B cell (primary cell): ENCODE results near the gene ADSS1. TPM values are rescaled to one million over a fixed set of nuclear protein-coding genes. Genes with fewer than 3 reads are reported as not detected.

Experiments used
- ATAC-seq: fragments of 200-7000 bp; cut with Tn5 transposase; one replicate; pipeline ENCODE4 v1.10.0; 2021; ENCODE audit warnings: low read depth, mild to moderate bottlenecking, moderate number of reproducible peaks, moderate library complexity
- CTCF ChIA-PET: fragments of 350-600 bp; sonication (Branson Sonifier 250); formaldehyde crosslinking; loops from one replicate; lab custom pipeline; 2021; ENCODE audit warnings: antibody characterized with exemption, inconsistent platforms; lab: Charles Lee
- POLR2A ChIA-PET: fragments of 350-600 bp; sonication (Branson Sonifier 250); formaldehyde crosslinking; loops from one replicate; lab custom pipeline; 2021; ENCODE audit warnings: antibody characterized with exemption; lab: Charles Lee
- DNase-seq: peaks from one replicate; pipeline ENCODE4 v3.0.0; 2013
- H2AFZ ChIP-seq: 2 replicates; pipeline ENCODE4 v1.6.1; 2012; ENCODE audit warnings: mild to moderate bottlenecking, low read depth, low read length; ENCODE audit not compliant: insufficient read depth, poor library complexity, severe bottlenecking
- H3K27ac ChIP-seq, 2 donors: 1 replicate in 1 of 2; 2 replicates in 1 of 2; pipeline ENCODE4 v1.5.1; 2012 to 2013; ENCODE audit warnings: low read length in 2 of 2, mild to moderate bottlenecking in 2 of 2, moderate library complexity in 1 of 2
- H3K27me3 ChIP-seq, 4 experiments: fragments of 200-600 bp in 1 of 4; sonication (generic) in 1 of 4; replicated peaks in 1 of 4; 1 replicate in 2 of 4; 2 replicates in 2 of 4; pipeline versions ENCODE4 v1.6.1 to v1.7.0; 2013 to 2016; ENCODE audit warnings: low read length in 3 of 4, mild to moderate bottlenecking in 2 of 4, mixed read lengths in 1 of 4, moderate library complexity in 1 of 4; ENCODE audit not compliant: insufficient read depth in 4 of 4, control insufficient read depth in 3 of 4; ENCODE audit errors: control extremely low read depth in 1 of 4
- H3K36me3 ChIP-seq, 2 experiments: replicated peaks in 1 of 2; 1 replicate in 1 of 2; 2 replicates in 1 of 2; pipeline versions ENCODE4 v1.6.1 to v1.7.1; 2013; ENCODE audit warnings: low read length in 1 of 2; ENCODE audit not compliant: insufficient read depth in 2 of 2, control insufficient read depth in 1 of 2; ENCODE audit errors: control extremely low read depth in 1 of 2, extremely low read depth in 1 of 2
- H3K4me1 ChIP-seq, 2 donors: fragments of 200-600 bp in 1 of 2; sonication (generic) in 1 of 2; 1 replicate in 1 of 2; 2 replicates in 1 of 2; pipeline versions ENCODE4 v1.5.1 to v1.6.1; 2013 to 2017; ENCODE audit warnings: low read length in 2 of 2; ENCODE audit not compliant: control insufficient read depth in 2 of 2, insufficient read depth in 2 of 2
- H3K4me2 ChIP-seq: replicated peaks from 2 replicates; pipeline ENCODE3; 2012; ENCODE audit warnings: mild to moderate bottlenecking, low read depth, low read length; ENCODE audit not compliant: poor library complexity, severe bottlenecking
- H3K4me3 ChIP-seq, 5 experiments: fragments of 200-600 bp in 1 of 5; sonication (generic) in 1 of 5; 1 replicate in 3 of 5; 2 replicates in 2 of 5; pipeline versions ENCODE4 v1.5.1 to v1.7.0; 2011 to 2016; ENCODE audit warnings: low read length in 4 of 5, mild to moderate bottlenecking in 4 of 5, low read depth in 2 of 5, control low read depth in 1 of 5, moderate library complexity in 1 of 5; ENCODE audit not compliant: insufficient read depth in 1 of 5; ENCODE audit errors: control extremely low read depth in 1 of 5, extremely low read depth in 1 of 5
- H3K79me2 ChIP-seq: fragments of 200-600 bp; sonication (generic); one replicate; pipeline ENCODE4 v1.6.0; 2016; ENCODE audit warnings: low read length; ENCODE audit not compliant: control insufficient read depth, insufficient read depth
- H3K9ac ChIP-seq: fragments of 200-600 bp; sonication (generic); 2 replicates; pipeline ENCODE4 v1.6.1; 2017; ENCODE audit warnings: mild to moderate bottlenecking, low read length, moderate library complexity
- H3K9me3 ChIP-seq, 3 donors: one replicate each; pipeline versions ENCODE4 v1.6.1 to v1.7.1; 2013; ENCODE audit warnings: low read length in 2 of 3; ENCODE audit not compliant: control insufficient read depth in 2 of 3, insufficient read depth in 1 of 3; ENCODE audit errors: control extremely low read depth in 1 of 3
- H4K20me1 ChIP-seq: 2 replicates; pipeline ENCODE4 v1.6.0; 2012; ENCODE audit warnings: mild to moderate bottlenecking, low read length; ENCODE audit not compliant: insufficient read depth, control insufficient read depth, poor library complexity, severe bottlenecking
- H3K27ac Mint-ChIP-seq: one replicate; pipeline ENCODE4 v1.8.0; 2021; ENCODE audit warnings: mixed read lengths
- H3K27me3 Mint-ChIP-seq: one replicate; pipeline ENCODE4 v1.8.0; 2021; ENCODE audit warnings: mixed read lengths
- H3K4me1 Mint-ChIP-seq: one replicate; pipeline ENCODE4 v1.8.0; 2021; ENCODE audit warnings: mixed read lengths
- H3K4me3 Mint-ChIP-seq: one replicate; pipeline ENCODE4 v1.8.0; 2021; ENCODE audit warnings: mixed read lengths
- H3K9me3 Mint-ChIP-seq: one replicate; pipeline ENCODE4 v1.8.0; 2022; ENCODE audit warnings: mixed read lengths; ENCODE audit not compliant: insufficient read depth
- EZH2 ChIP-seq: IDR thresholded peaks from 2 replicates; pipeline ENCODE4 v1.6.1; 2012; ENCODE audit warnings: borderline replicate concordance, low read depth, mild to moderate bottlenecking, moderate library complexity, low read length; ENCODE audit not compliant: insufficient read depth, poor library complexity, severe bottlenecking
- whole genome bisulfite sequencing: methylation state at CpG from one replicate; pipeline ENCODE4 v1.1.5; 2013; ENCODE audit warnings: missing lambda C conversion rate; ENCODE audit not compliant: insufficient coverage; 5-methylcytosine and 5-hydroxymethylcytosine counted together
- intact Hi-C: fragments of 100-400 bp; cut with micrococcal nuclease; formaldehyde crosslinking; loops from one replicate; pipeline ENCODE4 v1.10.0; 2022
- polyA plus RNA-seq: library from polyadenylated mRNA; depleted of rRNA; stranded (reverse); fragments of >200 nt; gene quantifications from 2 replicates; pipeline ENCODE4 v1.2.3, GENCODE V29; 2012
- total RNA-seq, 2 donors: library from RNA; stranded (reverse); fragments of 120-200 nt in 1 of 2; gene quantifications; 1 replicate in 1 of 2; 2 replicates in 1 of 2; pipeline versions ENCODE4 v1.2.3 to v1.2.4, GENCODE V29; 2013 to 2022
- TF ChIP-seq, protein P1 (sequence below): fragments of 200-600 bp; IDR thresholded peaks from one replicate; pipeline ENCODE4 v1.8.0; 2022; ENCODE audit warnings: antibody characterized with exemption, mild to moderate bottlenecking

Gene ADSS1
- total and polyA plus RNA-seq, 2 donors (not counting 1 experiment from before 2014, with no cell fraction given) = 0.33 to 1.7 TPM

DNA sequence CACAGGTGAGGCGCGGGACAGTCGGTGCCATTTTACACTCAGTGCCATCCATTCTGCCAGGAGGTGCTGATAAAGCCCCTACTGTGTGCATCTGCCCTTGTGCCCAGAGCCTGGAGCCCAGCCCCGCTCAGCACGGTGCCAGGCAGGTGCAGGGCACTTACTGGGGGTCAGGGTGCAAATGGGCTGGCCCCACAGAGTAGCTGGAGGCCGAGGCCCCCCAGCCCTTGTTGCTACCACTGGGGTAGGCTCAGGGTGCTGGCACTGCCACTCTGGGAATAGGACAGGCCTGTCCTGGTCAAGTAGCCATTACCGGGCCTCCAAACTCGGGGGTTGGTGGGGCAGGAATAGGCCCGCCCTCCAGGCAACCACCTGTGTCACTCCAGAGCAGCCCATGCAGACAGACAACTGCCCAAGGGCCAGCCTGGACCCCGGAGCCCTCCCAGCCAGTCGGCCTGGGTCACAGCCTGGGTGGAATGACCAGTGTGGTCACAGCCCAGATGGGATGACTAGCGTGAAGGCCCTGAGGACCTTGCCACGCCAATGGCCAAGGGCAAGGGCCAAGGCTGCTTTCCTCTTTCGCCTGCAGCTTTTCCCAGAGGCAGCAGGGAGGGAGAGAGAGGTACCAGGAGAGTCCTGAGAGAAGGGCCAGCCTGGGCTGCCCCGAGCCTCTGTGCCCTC lies 31.6 kb upstream of the ADSS1 start:
- H3K27ac Mint-ChIP-seq = peak overlapping the region; percentile 82
- Histone ChIP-seq H3K27ac (no peak overlapping the region), H3K4me1 (peaks cover 37 to 80% of the 10 kb centered on the region in 2 donors), H3K4me2 (peak overlapping the region; percentile 87), H3K36me3 (peaks cover 0 to 14% of the 10 kb centered on the region in 2 experiments), H3K4me3 (no peak overlapping the region), H2AFZ (no peak overlapping the region), H4K20me1 (peaks cover 73% of the 10 kb centered on the region), H3K9me3 (no peaks in the 10 kb centered on the region), H3K27me3 (no peaks in the 10 kb centered on the region), H3K79me2 (peaks cover 73% of the 10 kb centered on the region), H3K9ac (no peak overlapping the region)
- POLR2A ChIA-PET = no interaction called here
- H3K4me3 Mint-ChIP-seq = no peak overlapping the region
- no peak for TF ChIP-seq EZH2
- TF ChIP-seq, protein P1, sequence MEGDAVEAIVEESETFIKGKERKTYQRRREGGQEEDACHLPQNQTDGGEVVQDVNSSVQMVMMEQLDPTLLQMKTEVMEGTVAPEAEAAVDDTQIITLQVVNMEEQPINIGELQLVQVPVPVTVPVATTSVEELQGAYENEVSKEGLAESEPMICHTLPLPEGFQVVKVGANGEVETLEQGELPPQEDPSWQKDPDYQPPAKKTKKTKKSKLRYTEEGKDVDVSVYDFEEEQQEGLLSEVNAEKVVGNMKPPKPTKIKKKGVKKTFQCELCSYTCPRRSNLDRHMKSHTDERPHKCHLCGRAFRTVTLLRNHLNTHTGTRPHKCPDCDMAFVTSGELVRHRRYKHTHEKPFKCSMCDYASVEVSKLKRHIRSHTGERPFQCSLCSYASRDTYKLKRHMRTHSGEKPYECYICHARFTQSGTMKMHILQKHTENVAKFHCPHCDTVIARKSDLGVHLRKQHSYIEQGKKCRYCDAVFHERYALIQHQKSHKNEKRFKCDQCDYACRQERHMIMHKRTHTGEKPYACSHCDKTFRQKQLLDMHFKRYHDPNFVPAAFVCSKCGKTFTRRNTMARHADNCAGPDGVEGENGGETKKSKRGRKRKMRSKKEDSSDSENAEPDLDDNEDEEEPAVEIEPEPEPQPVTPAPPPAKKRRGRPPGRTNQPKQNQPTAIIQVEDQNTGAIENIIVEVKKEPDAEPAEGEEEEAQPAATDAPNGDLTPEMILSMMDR = no peak
- 95% methylated on average over 13 of the region's 15 CpGs for WGBS
- H3K9me3 Mint-ChIP-seq = no peaks in the 10 kb centered on the region
- CTCF ChIA-PET = interaction anchor here (1.7 kb wide), 1 partner anchor 53 kb away, joined by 8 read pairs; no protein-coding TSS in a partner anchor
- peaks cover 55% of the 10 kb centered on the region for H3K4me1 Mint-ChIP-seq
- no peaks in the 10 kb centered on the region for H3K27me3 Mint-ChIP-seq
- DNase-seq = no peak
- no peak for ATAC-seq
- intact Hi-C loops = no loop called here

DNA sequence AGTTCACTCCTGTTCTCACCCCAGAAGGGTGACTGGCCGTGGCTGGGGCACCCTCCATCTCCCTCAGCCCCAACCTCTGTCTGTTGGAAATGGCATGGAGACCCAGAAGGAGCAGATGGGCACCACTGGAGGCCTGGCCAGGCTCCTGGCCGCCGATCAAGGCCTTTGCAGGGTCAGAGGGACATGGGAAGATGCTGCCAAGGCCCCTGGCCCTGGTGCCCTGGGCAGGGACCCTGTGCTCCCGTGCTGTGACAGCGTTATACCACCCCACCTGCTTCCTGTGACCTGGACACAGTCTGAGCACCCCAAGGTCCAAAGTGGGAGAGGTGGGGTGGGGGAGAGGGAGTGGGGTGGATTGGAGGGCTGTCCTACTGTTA lies 31.1 kb upstream of the ADSS1 start:
- DNase-seq (no peak), ATAC-seq (no peak)
- Histone ChIP-seq H3K9me3 (no peaks in the 10 kb centered on the region), H2AFZ (no peak overlapping the region), H3K79me2 (peaks cover 77% of the 10 kb centered on the region), H3K27me3 (no peaks in the 10 kb centered on the region), H4K20me1 (peaks cover 78% of the 10 kb centered on the region), H3K9ac (no peak overlapping the region), H3K27ac (no peak overlapping the region), H3K4me3 (no peak overlapping the region), H3K4me1 (peaks cover 32 to 75% of the 10 kb centered on the region in 2 donors), H3K36me3 (peaks cover 0 to 14% of the 10 kb centered on the region in 2 experiments), H3K4me2 (no peak overlapping the region)
- WGBS = 95% methylated on average over 4 of the region's 5 CpGs
- intact Hi-C loops = no loop called here
- TF ChIP-seq EZH2 = no peak
- TF ChIP-seq, protein P1 = no peak
- ChIA-PET CTCF (no interaction called here), POLR2A (no interaction called here)
- H3K9me3 Mint-ChIP-seq = no peaks in the 10 kb centered on the region
- no peaks in the 10 kb centered on the region for H3K27me3 Mint-ChIP-seq
- H3K4me3 Mint-ChIP-seq = peak overlapping the region; percentile 7
- H3K4me1 Mint-ChIP-seq = peaks cover 50% of the 10 kb centered on the region
- H3K27ac Mint-ChIP-seq = peak overlapping the region; percentile 82
